ENCODE measurements around the gene MTMR3.

DNA sequence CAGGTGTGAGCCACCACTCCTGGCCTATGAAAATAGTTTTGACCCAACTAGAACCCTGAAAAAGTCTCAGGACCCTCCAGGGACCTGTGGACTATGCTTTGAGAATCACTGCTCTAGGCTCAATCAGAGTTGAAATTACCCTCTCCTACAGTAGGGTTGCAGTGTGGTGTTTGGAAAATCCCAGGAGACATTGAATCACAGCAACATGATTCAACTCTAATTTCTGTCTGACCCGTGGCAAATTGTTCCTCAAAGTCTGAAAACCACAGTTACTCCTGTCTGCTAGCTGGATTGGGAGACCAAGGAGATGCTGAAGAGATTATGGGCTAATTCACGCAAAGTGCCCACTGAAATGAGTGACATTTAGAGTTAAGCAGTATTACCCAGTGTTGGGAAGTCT, 5.4 kb upstream of the MTMR3 start:
- TF ChIP-seq CTCF (IDR thresholded peaks at IDR 0.05) (no peak), POLR2A (IDR thresholded peaks at IDR 0.05) (no peak)
